Activated CD4-positive, alpha-beta T cell treated with anti-CD3 and anti-CD28 coated beads for 24 hours (primary cell): ENCODE results near the gene ZNF185.
"Not testable (repeated sequence)": the region's sequence is repeated elsewhere in the genome, so short reads cannot be mapped to it uniquely, and the experiment has no call there.

ENCODE experiments used
- DNase-seq, 2 donors: peaks; one replicate each; pipeline ENCODE4 v3.0.0-alpha.2; 2020; ENCODE audit warnings: low read depth in 2 of 2

The ZNF185 gene

GRCh38 chrX:152895724-152896420, 2.0 kb upstream of the ZNF185 start:
- DNase-seq = no peak

GRCh38 chrX:152896450-152896849, 1.4 kb upstream of the ZNF185 start:
- DNase-seq = no peak

GRCh38 chrX:152898442-152898841, 575 bp downstream of the ZNF185 start:
- no peak for DNase-seq

DNA sequence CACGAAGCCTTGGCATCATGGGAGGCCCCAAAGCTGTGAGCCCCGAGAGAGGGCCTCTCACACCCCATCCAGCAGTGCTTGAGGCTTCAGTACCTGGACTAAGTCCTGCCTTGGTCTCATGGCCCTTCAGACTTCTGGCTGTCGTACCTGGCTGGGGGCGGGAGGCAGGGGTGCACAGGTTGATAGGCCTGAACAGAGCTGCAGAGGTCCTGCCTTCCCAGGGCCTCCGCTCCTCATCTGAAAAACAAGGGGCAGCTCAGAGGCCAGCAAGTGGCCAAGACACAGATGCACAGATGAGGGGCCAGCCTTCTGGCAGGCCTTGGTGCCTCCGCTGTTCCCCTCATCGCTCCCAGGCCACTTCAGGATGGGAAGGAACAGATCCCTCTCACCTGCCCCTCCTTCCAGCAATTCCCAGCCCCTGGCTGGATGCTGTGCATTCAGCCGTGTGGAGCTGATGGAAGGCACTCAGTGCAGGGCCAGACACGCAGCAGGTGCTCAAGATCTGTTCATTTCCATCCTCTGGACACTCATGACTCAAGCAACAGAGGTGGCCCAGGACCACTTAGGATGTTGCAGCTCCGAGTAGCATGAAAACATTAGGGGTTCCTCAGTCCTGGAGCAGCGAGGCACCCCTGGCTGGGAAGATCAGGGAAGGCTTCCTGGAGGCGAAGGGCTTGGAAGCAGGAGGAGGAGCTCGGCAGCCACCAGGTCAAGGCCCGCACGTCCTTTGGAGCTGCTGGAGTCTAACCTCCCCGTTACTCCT, 1.4 kb downstream of the ZNF185 start:
- no peak for DNase-seq

DNA sequence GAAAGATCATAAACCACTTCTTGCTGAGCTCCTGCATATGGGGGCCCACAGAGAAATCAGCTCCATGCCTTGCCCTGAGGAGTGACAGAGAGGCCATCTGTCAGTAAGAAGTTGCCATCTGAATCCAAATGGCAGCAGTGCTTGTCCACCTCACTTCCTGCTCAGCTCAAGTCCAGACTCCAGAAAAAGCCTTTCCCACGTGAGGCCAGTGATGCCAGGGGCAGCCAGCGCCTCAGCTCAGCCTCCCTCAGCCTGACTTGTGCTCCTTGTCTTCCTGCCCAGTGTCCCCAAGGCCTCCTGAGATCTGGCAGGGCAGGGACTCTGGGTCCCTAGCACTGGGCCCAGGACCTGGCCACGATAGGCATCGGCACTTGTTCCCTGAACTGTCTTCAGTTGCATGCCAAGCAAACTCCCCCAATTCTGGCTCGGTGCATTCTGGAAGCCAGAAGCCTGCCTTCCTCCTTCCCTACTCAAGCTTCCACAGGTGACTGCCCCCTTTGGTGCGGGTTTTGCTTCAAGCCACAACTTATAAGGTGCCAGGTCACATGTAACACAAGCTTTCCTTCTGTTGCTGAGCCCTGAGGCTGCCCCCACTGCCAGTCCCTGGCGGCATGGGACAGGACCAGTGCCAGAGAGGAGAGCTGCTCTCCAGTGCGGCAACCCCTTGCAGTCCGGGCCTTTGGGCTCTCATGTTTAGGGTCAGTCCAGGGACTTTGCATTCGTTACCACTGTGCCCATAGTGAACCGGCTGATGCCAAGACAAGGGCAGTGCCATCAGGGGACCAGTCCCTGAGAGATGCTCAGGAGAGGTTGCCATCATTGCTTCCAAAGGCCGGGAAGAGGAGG, 2.2 kb downstream of the ZNF185 start:
- DNase-seq = no peak

GRCh38 chrX:152900937-152901445, 3.1 kb downstream of the ZNF185 start:
- no peak for DNase-seq

DNA sequence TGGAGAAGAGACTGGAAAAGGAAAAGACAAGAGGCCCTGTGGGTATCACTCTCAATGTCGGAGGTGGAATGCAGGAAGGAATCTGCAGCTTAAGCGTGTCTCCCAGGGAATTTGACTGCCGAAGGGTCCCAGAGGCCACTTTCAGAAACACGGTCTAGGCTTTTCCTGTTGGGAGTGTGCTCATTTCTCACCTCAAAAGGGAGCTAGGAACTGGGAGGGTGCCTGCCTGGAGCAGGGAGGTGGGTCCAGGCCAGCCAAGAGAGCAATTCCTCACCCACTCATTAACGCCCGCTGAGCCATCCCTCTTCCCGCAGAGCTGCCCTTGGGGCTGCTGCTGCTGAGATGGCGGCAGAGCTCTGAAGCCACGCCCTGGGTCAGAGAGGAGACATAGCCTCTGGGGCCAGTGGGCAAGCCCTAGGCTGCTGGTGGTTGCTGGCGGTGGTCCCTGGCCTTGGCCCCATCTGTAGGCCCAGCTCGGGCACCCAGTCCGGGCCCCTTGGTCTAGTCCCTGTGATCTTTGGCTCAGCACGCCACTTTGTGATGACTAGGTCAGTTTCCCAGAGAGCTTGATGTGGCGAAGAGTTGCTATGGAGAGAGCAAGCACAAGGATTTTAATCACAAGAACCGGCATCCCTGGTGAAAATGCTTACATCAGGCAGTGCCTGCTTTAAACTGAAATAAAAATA, 4.1 kb downstream of the ZNF185 start:
- no peak for DNase-seq

- no peak for DNase-seq
Measured at GRCh38 chrX:152902502-152902820, 4.6 kb downstream of the ZNF185 start.

DNA sequence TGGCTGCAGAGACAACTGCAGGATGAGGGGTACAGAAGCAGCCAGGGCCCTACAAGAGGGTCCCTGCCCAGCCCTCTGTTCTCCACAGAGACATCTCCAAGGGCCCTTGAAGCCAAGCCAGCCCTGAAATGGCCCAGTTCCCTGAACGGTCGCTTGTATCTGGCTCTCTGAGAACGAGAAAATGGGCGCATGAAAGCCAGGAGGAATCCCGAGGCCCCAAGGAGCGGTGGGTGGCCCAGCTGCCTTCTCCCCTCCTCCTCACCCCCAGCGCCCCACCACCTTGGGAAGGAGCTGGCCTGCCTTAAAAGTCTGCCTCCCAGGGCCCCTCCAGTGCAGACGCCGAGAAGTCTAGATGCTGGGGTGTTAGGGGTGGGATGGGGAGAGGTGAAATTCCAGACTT, 5.7 kb downstream of the ZNF185 start:
- no peak for DNase-seq

GRCh38 chrX:152904151-152905080, 6.5 kb downstream of the ZNF185 start:
- DNase-seq = peak in 1 of 2 donors; percentile 19

DNA sequence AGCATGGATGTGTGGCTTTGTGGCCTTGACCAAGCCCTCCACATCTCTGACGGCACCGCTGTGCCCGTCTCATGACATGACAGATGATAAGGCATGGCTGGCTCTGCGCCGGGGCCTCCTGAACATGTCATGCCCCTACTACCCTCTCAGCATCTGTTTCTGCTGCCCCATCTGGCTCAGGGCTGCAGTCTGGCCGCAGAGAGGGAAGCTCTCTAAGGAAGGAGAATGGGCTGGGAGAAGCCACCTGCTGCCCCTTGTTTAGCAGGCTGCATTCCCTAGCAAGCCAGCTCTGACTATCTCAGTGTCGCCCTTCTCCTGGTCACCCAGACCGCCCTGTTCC, 7.2 kb downstream of the ZNF185 start:
- DNase-seq = no peak

DNA sequence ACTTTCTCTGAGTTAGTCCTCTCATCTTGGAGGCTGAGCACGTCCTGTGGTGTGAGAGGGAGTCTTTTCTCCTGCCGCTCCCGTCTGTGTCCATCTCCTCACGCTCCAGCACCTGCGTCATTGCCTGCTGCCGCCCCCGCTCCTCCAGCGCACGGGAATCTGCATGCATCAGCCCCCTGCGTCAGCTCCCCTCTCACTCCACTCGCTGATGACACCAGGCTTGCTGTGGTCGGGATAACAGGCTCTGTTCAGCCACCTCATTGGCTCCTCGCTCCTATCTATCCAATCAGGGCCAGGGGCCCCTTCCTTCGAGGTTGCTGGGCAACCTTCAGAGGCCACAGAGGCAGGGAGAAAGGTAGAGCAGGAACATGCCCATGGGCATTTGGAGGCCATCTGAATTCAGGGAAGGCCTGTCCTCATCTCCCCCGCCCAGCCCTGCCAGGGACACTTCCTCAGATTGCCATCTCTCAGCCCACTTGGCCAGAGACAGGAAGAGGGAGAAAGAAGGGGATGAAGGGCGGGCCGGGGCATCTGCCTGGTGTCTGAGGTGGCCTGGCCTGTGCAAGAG, 9.3 kb downstream of the ZNF185 start:
- DNase-seq = no peak

- no peak for DNase-seq
Measured at GRCh38 chrX:152908486-152908885, 10.6 kb downstream of the ZNF185 start.

GRCh38 chrX:152910018-152910417, 12.2 kb downstream of the ZNF185 start:
- not testable (repeated sequence) for DNase-seq

DNA sequence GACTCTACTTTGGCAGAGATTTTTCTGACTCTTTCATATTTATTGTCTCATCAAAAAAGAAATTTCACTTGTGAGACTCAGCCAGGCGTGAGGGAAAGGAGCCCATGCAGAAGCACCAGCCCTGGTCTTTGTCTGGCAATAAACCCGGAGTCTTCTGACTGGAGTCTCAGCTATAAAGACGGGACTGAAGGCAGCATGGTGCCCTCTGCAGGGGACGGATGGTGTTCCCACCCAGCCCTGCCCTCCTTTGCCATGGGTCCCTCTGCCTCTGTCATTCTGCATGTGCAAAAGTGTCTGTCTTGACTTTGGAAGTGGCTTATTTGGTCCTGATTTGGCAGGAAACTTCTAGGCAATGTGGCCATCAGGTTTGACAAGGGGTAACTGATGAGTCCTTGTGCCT, 14.2 kb downstream of the ZNF185 start:
- no peak for DNase-seq

DNA sequence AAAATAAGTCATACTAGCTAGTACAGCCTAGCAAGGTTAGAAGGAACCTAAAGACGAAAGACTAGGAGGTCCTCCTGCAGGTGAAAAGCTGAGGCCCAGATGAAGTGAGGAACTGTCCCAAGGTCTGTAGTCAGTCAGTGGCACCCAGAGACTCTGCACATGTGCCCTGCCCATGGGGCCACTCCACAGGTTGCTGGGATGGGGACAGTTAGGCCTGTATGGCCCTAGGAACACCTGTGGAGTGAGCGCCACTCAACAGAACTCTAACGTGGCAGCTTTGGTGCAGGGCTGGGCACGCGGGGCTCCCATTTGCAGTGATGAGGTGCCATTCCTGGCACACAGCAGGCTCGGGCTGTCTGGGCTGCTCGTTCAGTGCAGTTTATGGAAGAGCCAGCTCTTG, 14.8 kb downstream of the ZNF185 start:
- DNase-seq = no peak

GRCh38 chrX:152913346-152913745, 15.5 kb downstream of the ZNF185 start:
- no peak for DNase-seq

- no peak for DNase-seq
Measured at GRCh38 chrX:152913910-152914309, 16.0 kb downstream of the ZNF185 start.

- DNase-seq = no peak
Measured at GRCh38 chrX:152915541-152916241, 17.8 kb downstream of the ZNF185 start.
